Measurements from ENCODE around the gene SORCS3.

SORCS3 gene

GRCh38 chr10:105253515-105254212 lies 612.6 kb downstream of the SORCS3 start:
- Histone ChIP-seq H3K4me1 (ENCODE audit: insufficient read depth, low read length) (no peaks in the 10 kb centered on the region), H3K9ac (ENCODE audit: low read depth, low read length) (no peak overlapping the region), H2AFZ (ENCODE audit: low read depth, low read length) (no peak overlapping the region), H3K4me2 (ENCODE audit: insufficient read depth, low read length) (no peak overlapping the region), H4K20me1 (ENCODE audit: insufficient read depth, low read length) (no peaks in the 10 kb centered on the region), H3K27ac (ENCODE audit: low read length) (no peak overlapping the region), H3K9me3 (ENCODE audit: insufficient read depth, low read length, severe bottlenecking) (no peaks in the 10 kb centered on the region), H3K79me2 (ENCODE audit: insufficient read depth, low read length) (no peaks in the 10 kb centered on the region), H3K27me3 (ENCODE audit: insufficient read depth, low read length, poor library complexity) (no peaks in the 10 kb centered on the region), H3K36me3 (ENCODE audit: insufficient read depth, low read length) (no peaks in the 10 kb centered on the region), H3K4me3 (ENCODE audit: low read depth in 1 of 2, low read length in 2 of 2) (no peak overlapping the region)
- ATAC-seq (ENCODE audit: insufficient read depth, low read depth): no peak
- TF ChIP-seq CTCF (IDR thresholded peaks at IDR 0.05; ENCODE audit: borderline replicate concordance, extremely low read depth, low read length, poor library complexity, severe bottlenecking) (no peak), EZH2 (IDR thresholded peaks at IDR 0.05; ENCODE audit: borderline replicate concordance, low read depth, low read length, severe bottlenecking) (no peak)
- DNase-seq: no peak

- no peaks in the 10 kb centered on the region for H3K9me3 ChIP-seq (ENCODE audit: insufficient read depth, low read length, severe bottlenecking)
- DNase-seq: no peak
Measured at GRCh38 chr10:105258036-105258673, 617.1 kb downstream of the SORCS3 start.

GRCh38 chr10:105258674-105259065 lies 617.6 kb downstream of the SORCS3 start:
- no peaks in the 10 kb centered on the region for H4K20me1 ChIP-seq (ENCODE audit: insufficient read depth, low read length)
- no peaks in the 10 kb centered on the region for H3K9me3 ChIP-seq (ENCODE audit: insufficient read depth, low read length, severe bottlenecking)
- no peak for DNase-seq
- ATAC-seq (ENCODE audit: insufficient read depth, low read depth): no peak
- H3K27ac ChIP-seq (ENCODE audit: low read length): no peak overlapping the region
- no peak overlapping the region for H2AFZ ChIP-seq (ENCODE audit: low read depth, low read length)
- no peak for TF ChIP-seq CTCF (IDR thresholded peaks at IDR 0.05; ENCODE audit: borderline replicate concordance, extremely low read depth, low read length, poor library complexity, severe bottlenecking)
- TF ChIP-seq EZH2 (IDR thresholded peaks at IDR 0.05; ENCODE audit: borderline replicate concordance, low read depth, low read length, severe bottlenecking): no peak
- no peaks in the 10 kb centered on the region for H3K4me1 ChIP-seq (ENCODE audit: insufficient read depth, low read length)
- no peak overlapping the region for H3K9ac ChIP-seq (ENCODE audit: low read depth, low read length)
- H3K79me2 ChIP-seq (ENCODE audit: insufficient read depth, low read length): no peaks in the 10 kb centered on the region
- no peak overlapping the region for H3K4me3 ChIP-seq (ENCODE audit: low read depth in 1 of 2, low read length in 2 of 2)
- no peak overlapping the region for H3K4me2 ChIP-seq (ENCODE audit: insufficient read depth, low read length)
- H3K27me3 ChIP-seq (ENCODE audit: insufficient read depth, low read length, poor library complexity): no peaks in the 10 kb centered on the region
- H3K36me3 ChIP-seq (ENCODE audit: insufficient read depth, low read length): no peaks in the 10 kb centered on the region

More at GRCh38 chr10:105258036-105258673, 617.1 kb downstream of the SORCS3 start:
- Histone ChIP-seq H3K4me1 (ENCODE audit: insufficient read depth, low read length) (no peaks in the 10 kb centered on the region), H3K27me3 (ENCODE audit: insufficient read depth, low read length, poor library complexity) (no peaks in the 10 kb centered on the region), H3K27ac (ENCODE audit: low read length) (no peak overlapping the region), H3K4me3 (ENCODE audit: low read depth in 1 of 2, low read length in 2 of 2) (no peak overlapping the region), H3K9ac (ENCODE audit: low read depth, low read length) (no peak overlapping the region), H3K79me2 (ENCODE audit: insufficient read depth, low read length) (no peaks in the 10 kb centered on the region), H3K4me2 (ENCODE audit: insufficient read depth, low read length) (no peak overlapping the region), H4K20me1 (ENCODE audit: insufficient read depth, low read length) (no peaks in the 10 kb centered on the region), H3K36me3 (ENCODE audit: insufficient read depth, low read length) (no peaks in the 10 kb centered on the region), H2AFZ (ENCODE audit: low read depth, low read length) (no peak overlapping the region)
- no peak for ATAC-seq (ENCODE audit: insufficient read depth, low read depth)
- no peak for TF ChIP-seq EZH2 (IDR thresholded peaks at IDR 0.05; ENCODE audit: borderline replicate concordance, low read depth, low read length, severe bottlenecking)

GRCh38 chr10:105259201-105259600 lies 618.1 kb downstream of the SORCS3 start:
- H2AFZ ChIP-seq (ENCODE audit: low read depth, low read length): no peak overlapping the region
- no peaks in the 10 kb centered on the region for H4K20me1 ChIP-seq (ENCODE audit: insufficient read depth, low read length)
- H3K4me2 ChIP-seq (ENCODE audit: insufficient read depth, low read length): no peak overlapping the region
- no peak overlapping the region for H3K4me3 ChIP-seq (ENCODE audit: low read depth in 1 of 2, low read length in 2 of 2)
- H3K9ac ChIP-seq (ENCODE audit: low read depth, low read length): no peak overlapping the region
- H3K79me2 ChIP-seq (ENCODE audit: insufficient read depth, low read length): no peaks in the 10 kb centered on the region
- H3K36me3 ChIP-seq (ENCODE audit: insufficient read depth, low read length): no peaks in the 10 kb centered on the region
- H3K9me3 ChIP-seq (ENCODE audit: insufficient read depth, low read length, severe bottlenecking): no peaks in the 10 kb centered on the region
- no peak for TF ChIP-seq CTCF (IDR thresholded peaks at IDR 0.05; ENCODE audit: borderline replicate concordance, extremely low read depth, low read length, poor library complexity, severe bottlenecking)
- TF ChIP-seq EZH2 (IDR thresholded peaks at IDR 0.05; ENCODE audit: borderline replicate concordance, low read depth, low read length, severe bottlenecking): no peak
- H3K27me3 ChIP-seq (ENCODE audit: insufficient read depth, low read length, poor library complexity): no peaks in the 10 kb centered on the region
- no peak overlapping the region for H3K27ac ChIP-seq (ENCODE audit: low read length)
- no peak for ATAC-seq (ENCODE audit: insufficient read depth, low read depth)
- DNase-seq: no peak
- H3K4me1 ChIP-seq (ENCODE audit: insufficient read depth, low read length): no peaks in the 10 kb centered on the region
